Body of pancreas (tissue), 4 donors: ENCODE results near the gene SPATA6. TPM values are rescaled to one million over a fixed set of nuclear protein-coding genes. Genes with fewer than 3 reads are reported as not detected.
A peak's percentile ranks its signal among the peaks of the same experiment; 100 is the strongest.
"Not testable (repeated sequence)": the region's sequence is repeated elsewhere in the genome, so short reads cannot be mapped to it uniquely, and the experiment has no call there.

ENCODE experiments used
- ATAC-seq: fragments of 150-250 bp; one replicate; pipeline ENCODE4 v1.9.1; 2016
- DNase-seq, 4 donors: peaks; one replicate each; pipeline ENCODE4 v3.0.0-alpha.2; 2019
- H3K27ac ChIP-seq, 4 donors: fragments of 200-600 bp; sonication (generic); 1 replicate in 3 of 4; 2 replicates in 1 of 4; pipeline versions ENCODE4 v1.5.1 to v1.6.1; 2016 to 2019; ENCODE audit warnings: mild to moderate bottlenecking in 1 of 4, mixed read lengths in 1 of 4, moderate library complexity in 1 of 4
- H3K27me3 ChIP-seq, 2 donors: fragments of 200-600 bp; sonication (generic); one replicate each; pipeline ENCODE4 v1.6.0; 2016; ENCODE audit warnings: mild to moderate bottlenecking in 1 of 2
- H3K36me3 ChIP-seq, 2 donors: fragments of 200-600 bp; sonication (generic); replicated peaks in 1 of 2; 2 replicates each; pipeline ENCODE4 v1.5.1; 2016; ENCODE audit warnings: low read depth in 2 of 2; ENCODE audit not compliant: insufficient read depth in 1 of 2
- H3K4me1 ChIP-seq: fragments of 200-600 bp; sonication (generic); one replicate; pipeline ENCODE4 v1.6.0; 2016
- H3K4me3 ChIP-seq, 2 donors: fragments of 200-600 bp; sonication (generic); 1 replicate in 1 of 2; 2 replicates in 1 of 2; pipeline ENCODE4 v1.5.1; 2016 to 2019
- H3K9me3 ChIP-seq, 3 donors: fragments of 200-600 bp; sonication (generic); 1 replicate in 2 of 3; 2 replicates in 1 of 3; pipeline ENCODE4 v1.5.1; 2016
- CTCF ChIP-seq, 7 experiments: fragments of 450-650 bp in 4 of 7; fragments of 200-600 bp in 3 of 7; sonication (generic) in 3 of 7; IDR thresholded peaks; one replicate each; pipeline ENCODE4 v1.5.1; 2016 to 2019; ENCODE audit warnings: antibody characterized with exemption in 7 of 7
- POLR2A ChIP-seq, 3 donors: fragments of 450-650 bp; IDR thresholded peaks; one replicate each; pipeline ENCODE4 v1.6.1; 2016; ENCODE audit warnings: antibody characterized with exemption in 3 of 3, mild to moderate bottlenecking in 2 of 3
- WGBS, 2 donors: methylation state at CpG; one replicate each; pipeline ENCODE4 v1.1.5; 2017; 5-methylcytosine and 5-hydroxymethylcytosine counted together
- intact Hi-C: fragments of 100-400 bp; cut with DNase I; formaldehyde crosslinking; loops from one replicate; pipeline ENCODE4 v1.15.1; 2023
- total RNA-seq, 2 donors: library from RNA; depleted of rRNA; stranded (reverse); fragments of >200 nt; gene quantifications; one replicate each; pipeline ENCODE4 v1.1.0, GENCODE V29; 2016

The SPATA6 gene
- total RNA-seq, 2 donors from 2014 or later: 5.3 to 15.8 TPM

- intact Hi-C loops: no loop called here
- Histone ChIP-seq H3K27me3 (no peaks in the 10 kb centered on the region), H3K36me3 (no peaks in the 10 kb centered on the region), H3K4me1 (peaks cover 21% of the 10 kb centered on the region), H3K4me3 (no peak overlapping the region), H3K9me3 (no peaks in the 10 kb centered on the region), H3K27ac (no peak overlapping the region)
- no peak for TF ChIP-seq POLR2A (IDR thresholded peaks at IDR 0.05)
- TF ChIP-seq CTCF (IDR thresholded peaks at IDR 0.05): no peak
- no peak for ATAC-seq
- DNase-seq: no peak
- WGBS, 2 donors: 77 to 90% methylated on average over 1 of the region's 1 CpG
These were observed 5.4 kb downstream of the SPATA6 start for GRCh38 chr1:48466594-48466993.

GRCh38 chr1:48462716-48463302, 9.2 kb downstream of the SPATA6 start:
- no peaks in the 10 kb centered on the region for H3K27me3 ChIP-seq
- no peak overlapping the region for H3K27ac ChIP-seq
- TF ChIP-seq CTCF (IDR thresholded peaks at IDR 0.05): no peak
- no peak for TF ChIP-seq POLR2A (IDR thresholded peaks at IDR 0.05)
- H3K4me3 ChIP-seq: no peak overlapping the region
- H3K9me3 ChIP-seq: no peaks in the 10 kb centered on the region
- H3K36me3 ChIP-seq: no peaks in the 10 kb centered on the region
- DNase-seq (no peak), ATAC-seq (no peak)
- H3K4me1 ChIP-seq: no peaks in the 10 kb centered on the region
- 92 to 93% methylated on average over 3 of the region's 3 CpGs for WGBS, 2 donors
- intact Hi-C loops: no loop called here

- DNase-seq (no peak), ATAC-seq (no peak)
- Histone ChIP-seq H3K36me3 (no peaks in the 10 kb centered on the region), H3K4me3 (no peak overlapping the region), H3K27me3 (no peaks in the 10 kb centered on the region), H3K9me3 (no peaks in the 10 kb centered on the region), H3K4me1 (no peaks in the 10 kb centered on the region), H3K27ac (no peak overlapping the region)
- WGBS, 2 donors: 96 to 100% methylated on average over 1 of the region's 1 CpG
- TF ChIP-seq POLR2A (IDR thresholded peaks at IDR 0.05) (no peak), CTCF (IDR thresholded peaks at IDR 0.05) (peak in 2 of 7 experiments; percentile 11 to 23)
- intact Hi-C loops: no loop called here
These were observed 21.5 kb downstream of the SPATA6 start for GRCh38 chr1:48450505-48450904.

- ATAC-seq (no peak), DNase-seq (no peak)
- intact Hi-C loops: no loop called here
- Histone ChIP-seq H3K9me3 (no peaks in the 10 kb centered on the region), H3K4me1 (no peaks in the 10 kb centered on the region), H3K27me3 (no peaks in the 10 kb centered on the region), H3K4me3 (no peak overlapping the region), H3K36me3 (no peaks in the 10 kb centered on the region), H3K27ac (no peak overlapping the region)
- 93 to 94% methylated on average over 1 of the region's 1 CpG for WGBS, 2 donors
- TF ChIP-seq POLR2A (IDR thresholded peaks at IDR 0.05): no peak
- no peak for TF ChIP-seq CTCF (IDR thresholded peaks at IDR 0.05)
These were observed 23.1 kb downstream of the SPATA6 start for GRCh38 chr1:48448932-48449331.

GRCh38 chr1:48444186-48444585, 27.8 kb downstream of the SPATA6 start:
- DNase-seq, H3K4me1 ChIP-seq, H3K27ac ChIP-seq, intact Hi-C loops, H3K27me3 ChIP-seq, ATAC-seq, H3K4me3 ChIP-seq, H3K36me3 ChIP-seq, H3K9me3 ChIP-seq: not testable (repeated sequence)
- WGBS, 2 donors: 81 to 92% methylated on average over 7 of the region's 7 CpGs
